Kidney (tissue), 14 donors: ENCODE results near the gene SRP9. TPM values are rescaled to one million over a fixed set of nuclear protein-coding genes. Genes with fewer than 3 reads are reported as not detected.

ENCODE experiments used
- DNase-seq, 5 donors: peaks; one replicate each; pipeline ENCODE4 v3.0.0-alpha.2; 2013 to 2020
- FAIRE-seq: peaks from 2 replicates; lab custom pipeline; 2012; peaks lifted over from hg19 to GRCh38; lab: Jason Lieb, UNC
- H3K27ac ChIP-seq, 2 donors: one replicate each; pipeline ENCODE4 v1.7.0; 2013; ENCODE audit warnings: low read depth in 2 of 2, low read length in 2 of 2, inconsistent platforms in 1 of 2
- H3K27me3 ChIP-seq: one replicate; pipeline ENCODE4 v1.7.1; 2013; ENCODE audit warnings: low read length, inconsistent platforms; ENCODE audit not compliant: control insufficient read depth, insufficient read depth
- H3K36me3 ChIP-seq, 3 donors: one replicate each; pipeline versions ENCODE4 v1.7.0 to v1.7.1; 2013; ENCODE audit warnings: low read length in 3 of 3, control low read depth in 1 of 3, inconsistent platforms in 1 of 3; ENCODE audit not compliant: insufficient read depth in 3 of 3, control insufficient read depth in 2 of 3
- H3K4me1 ChIP-seq, 3 donors: one replicate each; pipeline versions ENCODE4 v1.7.0 to v1.7.1; 2013; ENCODE audit warnings: low read length in 3 of 3, inconsistent platforms in 1 of 3, low read depth in 1 of 3; ENCODE audit not compliant: control insufficient read depth in 2 of 3, insufficient read depth in 2 of 3
- H3K4me3 ChIP-seq, 3 donors: one replicate each; pipeline versions ENCODE4 v1.7.0 to v1.8.1; 2013; ENCODE audit warnings: low read length in 3 of 3, control low read depth in 1 of 3, inconsistent platforms in 1 of 3
- H3K9ac ChIP-seq, 3 donors: one replicate each; pipeline versions ENCODE4 v1.7.0 to v1.7.1; 2013; ENCODE audit warnings: low read length in 3 of 3, control low read depth in 1 of 3, inconsistent platforms in 1 of 3
- H3K9me3 ChIP-seq, 3 donors: one replicate each; pipeline versions ENCODE4 v1.7.0 to v1.7.1; 2013; ENCODE audit warnings: low read length in 3 of 3, control low read depth in 1 of 3, inconsistent platforms in 1 of 3; ENCODE audit not compliant: control insufficient read depth in 2 of 3, insufficient read depth in 1 of 3
- CTCF ChIP-seq: IDR thresholded peaks from 3 replicates; pipeline ENCODE4 v1.5.1; 2012; ENCODE audit warnings: mild to moderate bottlenecking, moderate library complexity, borderline replicate concordance; ENCODE audit not compliant: insufficient read depth; ENCODE audit errors: extremely low read depth
- intact Hi-C: fragments of 100-400 bp; cut with DNase I; formaldehyde crosslinking; loops from one replicate; pipeline ENCODE4 v1.11.1; 2022
- polyA plus RNA-seq: library from polyadenylated mRNA; stranded (reverse); fragments of 350-450 nt; fragmentation: Illumina TruSeq; extraction: RNeasy Lipid Tissue Mini Kit (QIAGEN cat#74804); gene quantifications from one replicate; pipeline ENCODE4 v1.2.3, GENCODE V29; 2014; ENCODE audit warnings: low read depth, low replicate concordance; ENCODE audit not compliant: insufficient read depth
- total RNA-seq: library from RNA; stranded (reverse); fragmentation: NEBNext Ultra II Directional; extraction: Animal tissue kit (Norgen Biotek cat#: 25700); gene quantifications from one replicate; pipeline ENCODE4 v1.2.1, GENCODE V29; 2021
- donor health status: control.
- donor health status: control.
- donor health status: control.
- donor health status: control.
- donor health status: control.
- donor health status: DM: yes; HTN: yes; CAD: no.
- donor health status: Normal renal cell carcinoma (clear cell type).

SRP9 gene
- total and polyA plus RNA-seq, 2 donors from 2014 or later: 199 to 307 TPM

- intact Hi-C loops: no loop called here
- no peak for DNase-seq
- no peak for TF ChIP-seq CTCF
- no peak overlapping the region for H3K4me3 ChIP-seq
- H3K27ac ChIP-seq: no peak overlapping the region
- no peak for FAIRE-seq
- H3K36me3 ChIP-seq: no peaks in the 10 kb centered on the region
- H3K9me3 ChIP-seq: no peaks in the 10 kb centered on the region
- peaks cover 0 to 19% (median 14%) of the 10 kb centered on the region in 3 donors for H3K4me1 ChIP-seq
- no peaks in the 10 kb centered on the region for H3K27me3 ChIP-seq
- H3K9ac ChIP-seq: no peak overlapping the region
Observed at GRCh38 chr1:225765982-225766674, 11.5 kb upstream of the SRP9 start.

- H3K27me3 ChIP-seq: no peaks in the 10 kb centered on the region
- no peaks in the 10 kb centered on the region for H3K36me3 ChIP-seq
- intact Hi-C loops: no loop called here
- no peak for TF ChIP-seq CTCF
- H3K4me1 ChIP-seq: peaks cover 0 to 23% (median 14%) of the 10 kb centered on the region in 3 donors
- FAIRE-seq (no peak), DNase-seq (peak in 4 of 5 donors; percentile 34 to 71 (median 64))
- no peak overlapping the region for H3K4me3 ChIP-seq
- no peaks in the 10 kb centered on the region for H3K9me3 ChIP-seq
- peak overlapping the region in 1 of 2 donors; percentile 36 for H3K27ac ChIP-seq
- no peak overlapping the region for H3K9ac ChIP-seq
Observed at GRCh38 chr1:225766967-225767633, 10.5 kb upstream of the SRP9 start.

GRCh38 chr1:225767634-225768540 is 9.7 kb upstream of the SRP9 start:
- FAIRE-seq: no peak
- TF ChIP-seq CTCF: no peak
- Histone ChIP-seq H3K4me3 (no peak overlapping the region), H3K27ac (peak overlapping the region in 1 of 2 donors; percentile 36), H3K36me3 (no peaks in the 10 kb centered on the region), H3K4me1 (peaks cover 0 to 27% (median 14%) of the 10 kb centered on the region in 3 donors), H3K9ac (no peak overlapping the region), H3K27me3 (no peaks in the 10 kb centered on the region), H3K9me3 (no peaks in the 10 kb centered on the region)
- DNase-seq: peak; percentile 63 to 93 (median 72)
- intact Hi-C loops: no loop called here
